HCT116 (cell line): ENCODE results near the gene SMARCB1.

Source experiments
- CTCF ChIP-seq, 3 experiments: fragments of 200-600 bp in 1 of 3; sonication (generic) in 1 of 3; IDR thresholded peaks in 2 of 3; conservative IDR thresholded peaks in 1 of 3; 2 replicates each; pipeline ENCODE4 v1.5.1; 2012 to 2017; ENCODE audit warnings: low read depth in 2 of 3, low read length in 2 of 3, antibody characterized with exemption in 1 of 3, borderline replicate concordance in 1 of 3, control low read depth in 1 of 3, mild to moderate bottlenecking in 1 of 3, mixed read lengths in 1 of 3, mixed run types in 1 of 3, moderate library complexity in 1 of 3; ENCODE audit not compliant: insufficient read depth in 1 of 3
- POLR2A ChIP-seq: IDR thresholded peaks from 2 replicates; pipeline ENCODE4 v1.7.0; 2011; ENCODE audit warnings: borderline replicate concordance; ENCODE audit not compliant: insufficient read depth, insufficient read length; ENCODE audit errors: extremely low read depth

GRCh38 chr22:23882370-23882769, 95.6 kb downstream of the SMARCB1 start:
- TF ChIP-seq CTCF (IDR thresholded peaks at IDR 0.05 in 2 of 3, conservative IDR thresholded peaks at IDR 0.05 in 1 of 3; ENCODE audit: borderline replicate concordance in 1 of 3, insufficient read depth in 1 of 3, low read depth in 2 of 3, low read length in 2 of 3) = no peak
- no peak for TF ChIP-seq POLR2A
